K562 (cell line): ENCODE results near the gene FBRS. TPM values are rescaled to one million over a fixed set of nuclear protein-coding genes. Genes with fewer than 3 reads are reported as not detected.

ENCODE experiments used
- HES1 ChIP-seq: fragments of 450-650 bp; IDR thresholded peaks from 2 replicates; pipeline ENCODE4 v1.6.1; 2016; ENCODE audit warnings: low read depth, mild to moderate bottlenecking, moderate library complexity
- MAFF ChIP-seq: IDR thresholded peaks from 2 replicates; pipeline ENCODE4 v1.6.1; 2012; ENCODE audit warnings: low read length, improper control_type of control experiment
- PHF21A ChIP-seq: fragments of 450-650 bp; IDR thresholded peaks from 2 replicates; pipeline ENCODE4 v1.6.1; 2017; ENCODE audit warnings: low read depth, borderline replicate concordance
- RBM17 ChIP-seq: fragments of 200-400 bp; formaldehyde crosslinking; IDR thresholded peaks from 2 replicates; pipeline ENCODE4 v1.6.1; 2017; ENCODE audit warnings: low read depth, mild to moderate bottlenecking, low read length, borderline replicate concordance
- REST ChIP-seq, 2 experiments: fragments of 450-650 bp; formaldehyde crosslinking in 1 of 2; IDR thresholded peaks; 2 replicates each; pipeline versions ENCODE4 v1.4.0 to v1.6.1; 2014 to 2020; ENCODE audit warnings: mild to moderate bottlenecking in 2 of 2, borderline replicate concordance in 1 of 2, low read depth in 1 of 2
- TEAD1 ChIP-seq, 2 experiments: fragments of 450-650 bp in 1 of 2; sonication (generic) in 1 of 2; formaldehyde crosslinking; IDR thresholded peaks; 2 replicates each; pipeline versions ENCODE4 v1.4.0 to v1.8.0; 2020 to 2022; ENCODE audit warnings: mild to moderate bottlenecking in 2 of 2, missing genetic modification reagents in 1 of 2
- TRIM24 ChIP-seq, 2 experiments: fragments of 450-650 bp; IDR thresholded peaks; 2 replicates each; pipeline ENCODE4 v1.6.1; 2016
- YY1 ChIP-seq, 3 experiments: IDR thresholded peaks; 2 replicates each; pipeline ENCODE4 v1.6.1; 2011; ENCODE audit warnings: low read length in 2 of 3, mild to moderate bottlenecking in 2 of 3, moderate library complexity in 2 of 3, borderline replicate concordance in 1 of 3, control low read depth in 1 of 3, low read depth in 1 of 3; ENCODE audit not compliant: insufficient read depth in 3 of 3, insufficient replicate concordance in 2 of 3, control insufficient read depth in 1 of 3, insufficient read length in 1 of 3; ENCODE audit errors: extremely low read depth in 1 of 3
- ZBTB11 ChIP-seq, 3 experiments: fragments of 200-800 bp in 1 of 3; fragments of 250-450 bp in 1 of 3; fragments of 450-650 bp in 1 of 3; sonication (Bioruptor Pico) in 1 of 3; sonication (Bioruptor generic) in 1 of 3; formaldehyde crosslinking in 1 of 3; IDR thresholded peaks; 2 replicates each; pipeline versions ENCODE4 v1.6.1 to v1.8.0; 2016 to 2022; ENCODE audit warnings: mild to moderate bottlenecking in 2 of 3, missing genetic modification characterization in 2 of 3, missing compliant biosample characterization in 1 of 3, moderate library complexity in 1 of 3
- ZNF75A ChIP-seq: fragments of 450-650 bp; formaldehyde crosslinking; IDR thresholded peaks from 2 replicates; pipeline ENCODE4 v1.4.0; 2020; ENCODE audit warnings: mild to moderate bottlenecking
- polyA plus RNA-seq, 8 experiments: library from polyadenylated mRNA; depleted of rRNA in 4 of 8; stranded (reverse) in 5 of 8; unstranded in 3 of 8; fragments of >200 nt; fragmentation: Nextera tagmentation in 2 of 8; fragmentation: Illumina TruSeq in 1 of 8; extraction: Ambion mirVana in 2 of 8; extraction: Trizol in 1 of 8; gene quantifications; 2 replicates each; pipeline versions ENCODE4 v1.2.1 to v1.2.3, GENCODE V29; 2011 to 2014; ENCODE audit warnings: inconsistent platforms in 1 of 8, missing spikeins in 1 of 8
- total RNA-seq, 7 experiments: library from RNA; depleted of rRNA in 6 of 7; stranded (reverse); fragments of >200 nt in 6 of 7; fragmentation: Illumina TruSeq in 2 of 7; extraction: Trizol in 2 of 7; gene quantifications; 2 replicates each; pipeline versions ENCODE4 v1.2.1 to v1.2.3, GENCODE V29; 2011 to 2021; ENCODE audit warnings: low replicate concordance in 1 of 7

The FBRS gene
- total and polyA plus RNA-seq, 9 of the 15 experiments (the other 6 are each of a cell fraction or from before 2014, with no cell fraction given) = 0.32 to 59.5 (median 13.1) TPM

- TF ChIP-seq REST (IDR thresholded peaks at IDR 0.05; ENCODE audit: borderline replicate concordance) (peak; percentile 22; the same call in 1 of the 2 replicates), REST (CRISPR knock-in tag; IDR thresholded peaks at IDR 0.05; ENCODE audit: low read depth) (peak; percentile 66), HES1 (peak; percentile 44; the same call in 1 of the 2 replicates), MAFF (no peak), YY1 (IDR thresholded peaks at IDR 0.05; ENCODE audit: borderline replicate concordance in 1 of 3, control insufficient read depth in 1 of 3, extremely low read depth in 1 of 3, insufficient read depth in 3 of 3, insufficient read length in 1 of 3, insufficient replicate concordance in 2 of 3, low read depth in 1 of 3, low read length in 2 of 3) (no peak), RBM17 (no peak), ZBTB11 (CRISPR knock-in tag; IDR thresholded peaks at IDR 0.05) (peak in 1 of 3 experiments; percentile 81; a peak in 2 of 6 replicates), TEAD1 (CRISPR knock-in tag; IDR thresholded peaks at IDR 0.05) (peak; percentile 4 to 18; a peak in 2 of 4 replicates), PHF21A (no peak), ZNF75A (no peak), TRIM24 (IDR thresholded peaks at IDR 0.05) (no peak; a peak in 2 of 4 replicates)
Measured at GRCh38 chr16:30698816-30699614, 40.8 kb downstream of the FBRS start, which contains the start of gene SRCAP (continued).
